HEK293 (cell line): ENCODE measurements around the gene JMJD7.

Source experiments
- CTCF ChIA-PET: fragments of 350-600 bp; formaldehyde crosslinking; extraction: SDS; loops from one replicate; lab custom pipeline; 2021; ENCODE audit warnings: antibody characterized with exemption; lab: Yijun Ruan, JAX
- POLR2A ChIA-PET: fragments of 300-600 bp; formaldehyde crosslinking; extraction: SDS; loops from one replicate; lab custom pipeline; 2020; ENCODE audit warnings: antibody characterized with exemption, inconsistent platforms; lab: Yijun Ruan, JAX
- H3K27ac ChIP-seq: fragments of 200-500 bp; sonication (Bioruptor generic); 2 replicates; pipeline ENCODE4 v1.5.1; 2014; ENCODE audit warnings: low read depth, low read length, control low read depth, inconsistent platforms; ENCODE audit errors: extremely low read depth
- H3K36me3 ChIP-seq, 2 experiments: fragments of 200-500 bp in 1 of 2; sonication (Bioruptor generic) in 1 of 2; 1 replicate in 1 of 2; 2 replicates in 1 of 2; pipeline ENCODE4 v1.5.1; 2014 to 2017; ENCODE audit warnings: inconsistent platforms in 2 of 2, low read length in 2 of 2; ENCODE audit not compliant: control insufficient read depth in 2 of 2, insufficient read depth in 1 of 2
- H3K4me1 ChIP-seq: fragments of 200-500 bp; sonication (Bioruptor generic); 2 replicates; pipeline ENCODE4 v1.5.1; 2014; ENCODE audit warnings: mild to moderate bottlenecking, low read length, inconsistent platforms; ENCODE audit not compliant: control insufficient read depth, insufficient read depth
- H3K4me3 ChIP-seq: 2 replicates; pipeline ENCODE4 v1.5.1; 2011; ENCODE audit warnings: low read depth, mild to moderate bottlenecking, control low read depth, low read length, moderate library complexity
- H3K9me3 ChIP-seq: fragments of 200-500 bp; sonication (Bioruptor generic); 2 replicates; pipeline ENCODE4 v1.5.1; 2014; ENCODE audit warnings: low read depth, low read length, inconsistent platforms; ENCODE audit not compliant: control insufficient read depth, insufficient read depth
- CTCF ChIP-seq: fragments of 450-650 bp; formaldehyde crosslinking; IDR thresholded peaks from 2 replicates; pipeline ENCODE4 v1.5.1; 2016; ENCODE audit warnings: missing biosample characterization, missing genetic modification characterization
- KLF16 ChIP-seq: fragments of 450-650 bp; formaldehyde crosslinking; IDR thresholded peaks from 2 replicates; pipeline ENCODE4 v1.5.1; 2017; ENCODE audit warnings: missing biosample characterization, missing genetic modification characterization
- MZF1 ChIP-seq: fragments of 450-650 bp; formaldehyde crosslinking; IDR thresholded peaks from 2 replicates; pipeline ENCODE4 v1.5.1; 2017; ENCODE audit warnings: missing biosample characterization, missing genetic modification characterization, borderline replicate concordance
- REST ChIP-seq: fragments of 450-650 bp; formaldehyde crosslinking; IDR thresholded peaks from 2 replicates; pipeline ENCODE4 v1.5.1; 2016; ENCODE audit warnings: missing biosample characterization, missing genetic modification characterization
- SALL2 ChIP-seq: fragments of 450-650 bp; formaldehyde crosslinking; IDR thresholded peaks from 2 replicates; pipeline ENCODE4 v1.5.0; 2017; ENCODE audit warnings: missing biosample characterization, mild to moderate bottlenecking, missing genetic modification characterization, borderline replicate concordance
- ZBTB17 ChIP-seq: fragments of 450-650 bp; formaldehyde crosslinking; IDR thresholded peaks from 2 replicates; pipeline ENCODE4 v1.5.1; 2016; ENCODE audit warnings: missing biosample characterization, missing genetic modification characterization
- ZFHX2 ChIP-seq: fragments of 450-650 bp; formaldehyde crosslinking; conservative IDR thresholded peaks from 2 replicates; pipeline ENCODE4 v1.5.1; 2016; ENCODE audit warnings: missing biosample characterization, missing genetic modification characterization
- ZNF112 ChIP-seq: fragments of 450-650 bp; formaldehyde crosslinking; IDR thresholded peaks from 2 replicates; pipeline ENCODE4 v1.5.0; 2017; ENCODE audit warnings: missing biosample characterization, missing genetic modification characterization
- ZNF133 ChIP-seq: fragments of 450-650 bp; formaldehyde crosslinking; IDR thresholded peaks from 2 replicates; pipeline ENCODE4 v1.5.1; 2016; ENCODE audit warnings: missing biosample characterization, missing genetic modification characterization
- ZNF146 ChIP-seq: fragments of 450-650 bp; formaldehyde crosslinking; IDR thresholded peaks from 2 replicates; pipeline ENCODE4 v1.5.1; 2016; ENCODE audit warnings: missing biosample characterization, missing genetic modification characterization
- ZNF2 ChIP-seq: fragments of 450-650 bp; formaldehyde crosslinking; IDR thresholded peaks from 2 replicates; pipeline ENCODE4 v1.5.1; 2016; ENCODE audit warnings: missing biosample characterization, missing genetic modification characterization
- ZNF266 ChIP-seq: fragments of 450-650 bp; formaldehyde crosslinking; IDR thresholded peaks from 2 replicates; pipeline ENCODE4 v1.5.1; 2016; ENCODE audit warnings: missing biosample characterization, missing genetic modification characterization, low read depth
- ZNF426 ChIP-seq: fragments of 450-650 bp; formaldehyde crosslinking; IDR thresholded peaks from 2 replicates; pipeline ENCODE4 v1.5.1; 2017; ENCODE audit warnings: missing biosample characterization, missing genetic modification characterization, mild to moderate bottlenecking, inconsistent platforms, moderate library complexity
- ZNF530 ChIP-seq: fragments of 450-650 bp; formaldehyde crosslinking; IDR thresholded peaks from 2 replicates; pipeline ENCODE4 v1.5.1; 2016; ENCODE audit warnings: low read depth, missing biosample characterization, missing genetic modification characterization
- ZNF549 ChIP-seq: fragments of 450-650 bp; IDR thresholded peaks from 2 replicates; pipeline ENCODE4 v1.5.1; 2018; ENCODE audit warnings: missing biosample characterization, missing genetic modification characterization, mild to moderate bottlenecking, inconsistent platforms, moderate library complexity
- ZSCAN16 ChIP-seq: fragments of 450-650 bp; formaldehyde crosslinking; IDR thresholded peaks from 2 replicates; pipeline ENCODE4 v1.5.1; 2016; ENCODE audit warnings: missing biosample characterization, missing genetic modification characterization
- TF ChIP-seq, protein P1 (sequence below): fragments of 450-650 bp; formaldehyde crosslinking; IDR thresholded peaks from 2 replicates; pipeline ENCODE4 v1.5.1; 2016; ENCODE audit warnings: missing biosample characterization, missing genetic modification characterization, borderline replicate concordance

The JMJD7 gene

DNA sequence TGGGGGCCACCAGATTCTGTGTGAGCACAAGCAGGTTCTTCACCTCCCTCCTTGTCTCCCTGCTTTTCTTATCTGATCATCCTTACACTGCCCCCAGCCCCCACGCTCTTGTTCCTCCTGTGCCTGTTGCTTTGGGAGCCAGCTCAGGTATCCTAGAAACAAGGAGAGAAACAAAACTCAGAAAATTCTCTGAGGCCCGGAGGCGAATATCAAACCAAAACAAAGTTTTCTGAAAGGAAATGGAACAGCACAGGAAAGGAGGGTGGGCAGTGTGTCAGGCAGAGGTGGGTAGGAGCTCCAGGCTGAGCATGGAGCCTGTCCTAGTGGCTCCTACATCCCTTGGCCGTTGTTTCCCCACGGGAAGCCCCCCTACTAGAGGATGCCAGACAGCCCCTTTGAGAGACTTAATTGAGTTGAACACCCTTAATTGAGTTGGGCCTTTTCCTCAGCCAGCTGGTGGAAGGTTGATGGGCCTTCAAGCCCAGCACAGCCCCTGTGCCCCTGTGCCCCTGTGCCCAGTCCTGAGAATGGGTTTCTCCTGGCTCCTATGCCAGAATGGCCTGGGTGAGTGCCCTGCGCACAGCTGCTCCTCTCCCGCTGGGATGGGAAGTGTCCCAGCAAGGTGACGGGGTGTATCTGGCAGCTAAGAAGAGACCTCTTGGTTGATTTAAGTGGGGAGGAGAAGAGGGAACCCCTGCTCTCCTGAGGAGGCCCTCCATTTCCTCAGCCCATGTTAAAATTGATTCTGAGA is 22.8 kb upstream of the JMJD7 start (continued):
- no peak for TF ChIP-seq REST
- no peak for TF ChIP-seq ZNF2 (tag by site-specific recombination)
- TF ChIP-seq ZBTB17: no peak
- no peak for TF ChIP-seq SALL2 (tag by site-specific recombination)
- no peak for TF ChIP-seq MZF1 (tag by site-specific recombination)
- no peak for TF ChIP-seq ZNF146 (tag by site-specific recombination)
- TF ChIP-seq ZNF530: no peak
- TF ChIP-seq, protein P1, sequence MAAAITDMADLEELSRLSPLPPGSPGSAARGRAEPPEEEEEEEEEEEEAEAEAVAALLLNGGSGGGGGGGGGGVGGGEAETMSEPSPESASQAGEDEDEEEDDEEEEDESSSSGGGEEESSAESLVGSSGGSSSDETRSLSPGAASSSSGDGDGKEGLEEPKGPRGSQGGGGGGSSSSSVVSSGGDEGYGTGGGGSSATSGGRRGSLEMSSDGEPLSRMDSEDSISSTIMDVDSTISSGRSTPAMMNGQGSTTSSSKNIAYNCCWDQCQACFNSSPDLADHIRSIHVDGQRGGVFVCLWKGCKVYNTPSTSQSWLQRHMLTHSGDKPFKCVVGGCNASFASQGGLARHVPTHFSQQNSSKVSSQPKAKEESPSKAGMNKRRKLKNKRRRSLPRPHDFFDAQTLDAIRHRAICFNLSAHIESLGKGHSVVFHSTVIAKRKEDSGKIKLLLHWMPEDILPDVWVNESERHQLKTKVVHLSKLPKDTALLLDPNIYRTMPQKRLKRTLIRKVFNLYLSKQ (tag by site-specific recombination): no peak
- TF ChIP-seq ZNF112 (tag by site-specific recombination): no peak
- TF ChIP-seq, all 188 proteins: peak for 0

DNA sequence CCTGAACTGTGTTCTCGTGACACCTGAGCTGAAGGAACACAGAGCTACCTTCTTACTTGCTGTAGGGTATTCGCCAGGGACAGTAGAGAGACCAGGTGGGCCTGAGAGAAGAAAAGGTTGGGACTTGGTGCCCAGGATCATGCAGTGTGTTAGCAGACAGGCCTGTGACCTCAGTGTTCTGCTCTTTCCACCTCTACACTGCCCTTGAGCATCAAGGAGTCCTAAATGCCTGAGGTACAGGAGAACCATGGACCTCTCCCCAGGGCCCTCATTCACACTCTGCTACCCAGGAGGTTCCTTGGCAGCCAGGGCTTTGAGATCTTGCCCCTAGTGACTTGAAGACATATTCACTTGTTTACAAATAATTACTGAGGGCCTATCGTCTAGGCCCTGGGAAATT is 22.2 kb upstream of the JMJD7 start:
- Histone ChIP-seq H3K36me3 (peaks cover 0 to 7% of the 10 kb centered on the region in 2 experiments; a peak in 1 of 3 replicates), H3K4me3 (no peak overlapping the region), H3K4me1 (no peaks in the 10 kb centered on the region), H3K27ac (no peak overlapping the region), H3K9me3 (no peaks in the 10 kb centered on the region)
- ChIA-PET CTCF (interaction anchor here (0.7 to 1.5 kb wide), 4 partner anchors 32 to 202 kb away, joined by 3 to 9 read pairs (median 6); partner anchors contain the start of gene MAPKBP1), POLR2A (no interaction called here)
- TF ChIP-seq KLF16 (tag by site-specific recombination): no peak
- TF ChIP-seq ZNF549 (tag by site-specific recombination): no peak
- TF ChIP-seq ZNF133 (tag by site-specific recombination): no peak
- TF ChIP-seq ZNF426 (tag by site-specific recombination): no peak
- no peak for TF ChIP-seq ZNF146 (tag by site-specific recombination)
- no peak for TF ChIP-seq ZFHX2 (tag by site-specific recombination)
- no peak for TF ChIP-seq ZSCAN16 (tag by site-specific recombination)
- no peak for TF ChIP-seq CTCF (tag by site-specific recombination)
- no peak for TF ChIP-seq ZNF266 (tag by site-specific recombination)
